ENCODE results near the gene CYP2C8.
"Not testable (repeated sequence)": the region's sequence is repeated elsewhere in the genome, so short reads cannot be mapped to it uniquely, and the experiment has no call there.

CYP2C8 gene

GRCh38 chr10:95069286-95069685 lies at the start of gene CYP2C8:
Gene CYP2C8, minus strand, starts transcription at chr10:95069497. Its CDS starts 95 bp downstream, at chr10:95069402.
- DNase-seq: no peak

GRCh38 chr10:95116869-95117269 lies 47.6 kb upstream of the CYP2C8 start:
- DNase-seq: no peak

GRCh38 chr10:95110823-95111222 lies 41.5 kb upstream of the CYP2C8 start:
- DNase-seq: not testable (repeated sequence)

GRCh38 chr10:95097805-95098204 lies 28.5 kb upstream of the CYP2C8 start:
- DNase-seq: no peak

- no peak for DNase-seq
Measured at GRCh38 chr10:95096143-95096542, 26.8 kb upstream of the CYP2C8 start.

- DNase-seq: not testable (repeated sequence)
Measured at GRCh38 chr10:95079626-95080025, 10.3 kb upstream of the CYP2C8 start.

GRCh38 chr10:95077556-95077955 lies 8.3 kb upstream of the CYP2C8 start:
- DNase-seq: no peak

GRCh38 chr10:95071107-95071660 lies 1.9 kb upstream of the CYP2C8 start:
- DNase-seq: no peak

- not testable (repeated sequence) for DNase-seq
Measured at GRCh38 chr10:95064125-95064524, 5.2 kb downstream of the CYP2C8 start.

GRCh38 chr10:95056744-95057363 lies 12.4 kb downstream of the CYP2C8 start:
- DNase-seq: no peak

GRCh38 chr10:95049919-95050318 lies 19.4 kb downstream of the CYP2C8 start:
- DNase-seq: no peak

- no peak for DNase-seq
Measured at GRCh38 chr10:95048206-95048605, 21.1 kb downstream of the CYP2C8 start.

- DNase-seq: no peak
Measured at GRCh38 chr10:95039281-95039680, 30.0 kb downstream of the CYP2C8 start.

- DNase-seq: no peak
Measured at GRCh38 chr10:95035332-95036295, 33.7 kb downstream of the CYP2C8 start.

- no peak for DNase-seq
Measured at GRCh38 chr10:95034401-95034800, 34.9 kb downstream of the CYP2C8 start.

GRCh38 chr10:95031656-95032055 lies 37.6 kb downstream of the CYP2C8 start:
- DNase-seq: no peak

GRCh38 chr10:95026461-95026860 lies 42.8 kb downstream of the CYP2C8 start:
- no peak for DNase-seq

- DNase-seq: no peak
Measured at GRCh38 chr10:94997741-94998174, 71.5 kb downstream of the CYP2C8 start.

GRCh38 chr10:94992811-94993210 lies 76.5 kb downstream of the CYP2C8 start:
- DNase-seq: no peak

- DNase-seq: no peak
Measured at GRCh38 chr10:94991243-94991888, 77.9 kb downstream of the CYP2C8 start.

- no peak for DNase-seq
Measured at GRCh38 chr10:94989192-94989591, 80.1 kb downstream of the CYP2C8 start.
